HG02852 (cell line): ENCODE data around the gene WNT9A.

Source experiments
- ATAC-seq: cut with Tn5 transposase; IDR thresholded peaks from one replicate; pipeline ENCODE4 v1.9.1; 2021; ENCODE audit warnings: mild to moderate bottlenecking, moderate library complexity; ENCODE audit not compliant: unreplicated experiment

WNT9A gene

GRCh38 chr1:227924833-227925574, 22.7 kb downstream of the WNT9A start:
- ATAC-seq: no peak

GRCh38 chr1:227924168-227924832, 23.4 kb downstream of the WNT9A start:
- no peak for ATAC-seq

GRCh38 chr1:227923353-227924167, 24.2 kb downstream of the WNT9A start:
- no peak for ATAC-seq

GRCh38 chr1:227922501-227923352, 25.0 kb downstream of the WNT9A start:
- no peak for ATAC-seq

GRCh38 chr1:227921461-227922185, 26.1 kb downstream of the WNT9A start:
- no peak for ATAC-seq

- ATAC-seq: no peak
Observed at GRCh38 chr1:227920896-227921295, 26.8 kb downstream of the WNT9A start.

- ATAC-seq: no peak
Observed at GRCh38 chr1:227920426-227920825, 27.3 kb downstream of the WNT9A start.

- no peak for ATAC-seq
Observed at GRCh38 chr1:227919906-227920305, 27.8 kb downstream of the WNT9A start.

GRCh38 chr1:227918736-227919135, 29.0 kb downstream of the WNT9A start:
- no peak for ATAC-seq

- no peak for ATAC-seq
Observed at GRCh38 chr1:227918083-227918700, 29.5 kb downstream of the WNT9A start.

- ATAC-seq: no peak
Observed at GRCh38 chr1:227917081-227917950, 30.4 kb downstream of the WNT9A start.

- no peak for ATAC-seq
Observed at GRCh38 chr1:227916655-227917054, 31.1 kb downstream of the WNT9A start.

GRCh38 chr1:227915564-227916553, 31.9 kb downstream of the WNT9A start:
- no peak for ATAC-seq

GRCh38 chr1:227914801-227915563, 32.8 kb downstream of the WNT9A start:
- ATAC-seq: no peak

- ATAC-seq: no peak
Observed at GRCh38 chr1:227913764-227914721, 33.7 kb downstream of the WNT9A start.

- ATAC-seq: no peak
Observed at GRCh38 chr1:227913396-227913763, 34.4 kb downstream of the WNT9A start.
